Osteoblast (primary cell): ENCODE results near the gene HM13. TPM values are rescaled to one million over a fixed set of nuclear protein-coding genes. Genes with fewer than 3 reads are reported as not detected.

Source experiments
- DNase-seq: peaks from one replicate; pipeline ENCODE4 v3.0.0; 2011; ENCODE audit warnings: low spot score, mixed read lengths; ENCODE audit not compliant: insufficient read length; ENCODE audit errors: missing footprints
- H2AFZ ChIP-seq: 2 replicates; pipeline ENCODE4 v1.6.0; 2011; ENCODE audit warnings: mild to moderate bottlenecking, low read length
- H3K27ac ChIP-seq: 2 replicates; pipeline ENCODE4 v1.5.1; 2011; ENCODE audit warnings: mild to moderate bottlenecking, low read depth, low read length, moderate library complexity
- H3K27me3 ChIP-seq: 2 replicates; pipeline ENCODE4 v1.6.0; 2012; ENCODE audit warnings: mild to moderate bottlenecking, control low read depth, inconsistent platforms, low read length, moderate library complexity; ENCODE audit not compliant: insufficient read depth
- H3K36me3 ChIP-seq: 2 replicates; pipeline ENCODE4 v1.5.1; 2011; ENCODE audit warnings: mild to moderate bottlenecking, low read length, control low read depth, moderate library complexity; ENCODE audit not compliant: insufficient read depth
- H3K4me1 ChIP-seq: 2 replicates; pipeline ENCODE4 v1.5.1; 2011; ENCODE audit warnings: mild to moderate bottlenecking, low read length, control low read depth, moderate library complexity; ENCODE audit not compliant: insufficient read depth
- H3K4me2 ChIP-seq: 2 replicates; pipeline ENCODE4 v1.6.0; 2011; ENCODE audit warnings: mild to moderate bottlenecking, low read length; ENCODE audit not compliant: insufficient read depth
- H3K4me3 ChIP-seq: fragments of 200-600 bp; sonication (generic); 3 replicates; pipeline ENCODE4 v1.5.1; 2012; ENCODE audit warnings: mild to moderate bottlenecking, low read length, inconsistent platforms; ENCODE audit not compliant: insufficient read depth
- H3K79me2 ChIP-seq: 2 replicates; pipeline ENCODE4 v1.6.0; 2012; ENCODE audit warnings: mild to moderate bottlenecking, low read length, control low read depth, inconsistent platforms; ENCODE audit not compliant: insufficient read depth
- H3K9me3 ChIP-seq: 2 replicates; pipeline ENCODE4 v1.5.1; 2011; ENCODE audit warnings: low read depth, low read length, control low read depth
- H4K20me1 ChIP-seq: 2 replicates; pipeline ENCODE4 v1.6.0; 2012; ENCODE audit warnings: mild to moderate bottlenecking, low read length, control low read depth; ENCODE audit not compliant: insufficient read depth
- total RNA-seq: library from RNA; depleted of rRNA; stranded (reverse); fragments of >200 nt; gene quantifications from 2 replicates; pipeline ENCODE4 v1.2.3, GENCODE V29; 2012
- TF ChIP-seq, protein P1 (sequence below): IDR thresholded peaks from 2 replicates; pipeline ENCODE4 v1.5.1; 2011; ENCODE audit warnings: mild to moderate bottlenecking, low read depth, low read length, moderate library complexity; ENCODE audit errors: extremely low read depth

The HM13 gene
- total RNA-seq, 1 donor, result 85.8 TPM

DNA sequence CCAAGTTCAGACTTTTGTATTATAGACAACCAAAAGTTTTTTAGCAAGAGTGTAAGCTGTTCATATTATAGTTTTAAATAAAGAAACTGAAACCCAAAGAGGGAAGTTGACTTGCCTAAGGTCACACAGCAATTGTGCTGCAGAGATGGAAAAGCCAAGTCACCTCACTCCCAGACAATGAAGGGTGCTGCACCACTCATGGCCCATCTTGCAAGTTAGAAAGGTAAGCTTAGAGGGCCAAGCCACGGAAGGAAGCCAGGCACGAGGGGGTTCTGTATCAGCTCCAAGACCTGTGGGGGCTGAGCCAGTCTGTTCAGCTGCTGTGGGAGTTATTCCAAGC is 40.2 kb upstream of the HM13 start:
- Histone ChIP-seq H3K4me3 (no peak overlapping the region), H3K4me2 (no peak overlapping the region), H4K20me1 (no peaks in the 10 kb centered on the region)

DNA sequence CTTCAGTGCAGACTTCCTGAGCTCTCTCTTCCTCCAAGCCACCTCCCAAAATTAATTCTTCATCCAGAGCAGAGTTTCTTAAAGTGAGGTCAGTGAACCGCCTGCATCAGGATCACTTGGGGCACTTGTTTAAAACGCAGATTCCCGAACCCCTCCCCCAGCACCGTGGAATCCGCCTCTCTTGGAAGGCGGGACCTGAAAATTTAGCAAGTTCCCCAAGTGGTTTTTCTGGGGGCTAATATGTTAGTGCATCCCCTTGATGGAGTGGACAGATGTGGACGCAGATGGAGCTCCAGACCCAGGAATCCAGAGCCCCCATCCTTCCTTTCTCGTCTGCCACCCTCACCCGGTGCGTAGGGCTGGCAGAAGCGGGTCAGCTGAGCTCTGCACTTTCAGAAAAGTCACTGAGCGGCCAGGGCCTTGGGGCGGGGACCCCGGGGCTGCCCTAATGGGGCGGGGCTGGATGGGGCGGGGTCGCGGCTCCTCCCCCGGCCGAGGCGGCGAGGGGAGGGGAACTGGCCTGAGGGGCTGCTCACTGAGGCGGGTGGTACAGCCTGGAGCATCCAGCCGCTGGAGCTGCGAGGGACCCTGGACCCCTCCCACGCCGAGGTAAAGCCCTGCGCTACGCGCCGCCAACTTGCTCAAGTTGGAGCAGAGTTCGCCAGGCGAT is 39.3 kb upstream of the HM13 start, which contains the start of the genes DEFB124 and REM1:
TSS of gene DEFB124 (minus strand) at position 370 of the 670 bp plus-strand sequence. CDS start 2,114 bp downstream, outside the sequence.
TSS of gene REM1 (plus strand) at position 531 of the 670 bp plus-strand sequence. CDS start 1,158 bp downstream, outside the sequence.
- TF ChIP-seq, protein P1, sequence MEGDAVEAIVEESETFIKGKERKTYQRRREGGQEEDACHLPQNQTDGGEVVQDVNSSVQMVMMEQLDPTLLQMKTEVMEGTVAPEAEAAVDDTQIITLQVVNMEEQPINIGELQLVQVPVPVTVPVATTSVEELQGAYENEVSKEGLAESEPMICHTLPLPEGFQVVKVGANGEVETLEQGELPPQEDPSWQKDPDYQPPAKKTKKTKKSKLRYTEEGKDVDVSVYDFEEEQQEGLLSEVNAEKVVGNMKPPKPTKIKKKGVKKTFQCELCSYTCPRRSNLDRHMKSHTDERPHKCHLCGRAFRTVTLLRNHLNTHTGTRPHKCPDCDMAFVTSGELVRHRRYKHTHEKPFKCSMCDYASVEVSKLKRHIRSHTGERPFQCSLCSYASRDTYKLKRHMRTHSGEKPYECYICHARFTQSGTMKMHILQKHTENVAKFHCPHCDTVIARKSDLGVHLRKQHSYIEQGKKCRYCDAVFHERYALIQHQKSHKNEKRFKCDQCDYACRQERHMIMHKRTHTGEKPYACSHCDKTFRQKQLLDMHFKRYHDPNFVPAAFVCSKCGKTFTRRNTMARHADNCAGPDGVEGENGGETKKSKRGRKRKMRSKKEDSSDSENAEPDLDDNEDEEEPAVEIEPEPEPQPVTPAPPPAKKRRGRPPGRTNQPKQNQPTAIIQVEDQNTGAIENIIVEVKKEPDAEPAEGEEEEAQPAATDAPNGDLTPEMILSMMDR, result no peak
- peaks cover 21% of the 10 kb centered on the region for H3K27me3 ChIP-seq
- DNase-seq, result peak; percentile 75
- peak within 1 kb of the TSS; percentile 25 for H3K4me3 ChIP-seq
- H3K4me1 ChIP-seq, result no peaks in the 10 kb centered on the region
- no peak within 1 kb of the TSS for H2AFZ ChIP-seq
- no peaks in the 10 kb centered on the region for H3K79me2 ChIP-seq
- H3K4me2 ChIP-seq, result peak within 1 kb of the TSS; percentile 32
- H3K27ac ChIP-seq, result no peak within 1 kb of the TSS
- H4K20me1 ChIP-seq, result no peaks in the 10 kb centered on the region
- H3K36me3 ChIP-seq, result no peaks in the 10 kb centered on the region
- no peaks in the 10 kb centered on the region for H3K9me3 ChIP-seq

More for the DNA sequence above, 40.2 kb upstream of the HM13 start:
- no peak overlapping the region for H3K27ac ChIP-seq
- H3K9me3 ChIP-seq, result no peaks in the 10 kb centered on the region
- no peaks in the 10 kb centered on the region for H3K79me2 ChIP-seq
- H3K27me3 ChIP-seq, result peaks cover 21% of the 10 kb centered on the region
- DNase-seq, result no peak
- TF ChIP-seq, protein P1, result no peak
- no peaks in the 10 kb centered on the region for H3K36me3 ChIP-seq
- no peaks in the 10 kb centered on the region for H3K4me1 ChIP-seq
- no peak overlapping the region for H2AFZ ChIP-seq

DNA sequence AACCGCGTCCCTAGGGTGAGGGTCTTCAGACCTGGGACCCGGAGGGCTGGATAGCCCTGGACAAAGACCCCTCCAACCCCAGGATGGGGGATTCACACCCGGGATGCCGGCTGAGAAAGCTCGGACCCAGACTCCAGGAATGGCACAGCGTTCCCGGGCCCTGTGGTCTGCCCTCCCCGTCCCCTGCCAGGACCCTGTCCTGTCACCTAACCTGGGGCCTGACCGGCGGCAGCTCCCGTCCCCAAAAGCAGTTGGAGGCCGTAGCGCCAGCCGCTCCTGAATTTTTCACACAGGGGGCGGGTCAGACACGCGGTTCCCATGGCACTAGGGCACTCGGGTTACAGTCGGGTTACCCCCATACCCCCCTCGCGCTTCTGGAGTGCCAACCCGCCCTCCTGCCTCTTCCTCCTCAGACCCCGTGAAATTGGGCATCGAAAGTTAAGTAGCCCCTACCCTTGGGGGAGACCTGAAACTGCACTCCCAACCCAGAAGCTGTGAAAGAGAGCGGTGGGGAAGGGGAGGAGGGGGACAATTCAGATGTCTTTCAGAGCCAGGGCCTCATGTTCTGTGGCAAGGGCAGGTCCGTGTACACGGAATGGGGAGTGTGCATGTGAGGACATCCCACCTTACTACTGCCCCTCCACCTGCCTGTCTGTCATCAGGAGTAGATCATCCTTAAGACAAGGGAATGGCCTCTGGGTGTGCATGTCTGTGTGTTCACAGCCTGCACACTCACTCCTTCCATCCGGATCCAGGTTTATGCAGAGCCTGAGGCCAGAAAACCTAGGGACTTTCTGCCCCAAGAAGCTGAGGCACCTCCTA is 38.6 kb upstream of the HM13 start:
- H3K27ac ChIP-seq, result no peak overlapping the region
- peaks cover 21% of the 10 kb centered on the region for H3K27me3 ChIP-seq
- H3K4me2 ChIP-seq, result peak overlapping the region; percentile 32
- no peaks in the 10 kb centered on the region for H3K9me3 ChIP-seq
- H3K79me2 ChIP-seq, result no peaks in the 10 kb centered on the region
- no peaks in the 10 kb centered on the region for H3K4me1 ChIP-seq
- peak overlapping the region; percentile 25 for H3K4me3 ChIP-seq
- TF ChIP-seq, protein P1, result no peak
- H3K36me3 ChIP-seq, result no peaks in the 10 kb centered on the region
- H4K20me1 ChIP-seq, result no peaks in the 10 kb centered on the region
- H2AFZ ChIP-seq, result no peak overlapping the region
- DNase-seq, result peak; percentile 90

DNA sequence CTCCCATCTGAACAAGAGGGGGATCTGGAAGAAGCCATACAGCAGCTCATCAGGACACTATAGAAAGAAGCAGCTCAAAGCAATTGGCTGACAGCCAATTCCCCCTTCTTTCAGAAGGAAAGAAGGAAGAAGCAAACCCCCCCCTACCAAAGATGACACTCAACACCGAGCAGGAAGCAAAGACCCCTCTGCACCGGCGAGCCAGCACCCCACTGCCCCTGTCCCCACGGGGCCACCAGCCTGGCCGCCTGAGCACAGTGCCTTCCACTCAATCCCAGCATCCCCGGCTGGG is 38.0 kb upstream of the HM13 start:
- TF ChIP-seq, protein P1, result no peak
- no peak overlapping the region for H3K4me2 ChIP-seq
- no peak overlapping the region for H3K4me3 ChIP-seq
- DNase-seq, result no peak
- H4K20me1 ChIP-seq, result no peaks in the 10 kb centered on the region
- no peak overlapping the region for H2AFZ ChIP-seq
- no peaks in the 10 kb centered on the region for H3K4me1 ChIP-seq
- no peaks in the 10 kb centered on the region for H3K9me3 ChIP-seq
- H3K27ac ChIP-seq, result no peak overlapping the region
- no peaks in the 10 kb centered on the region for H3K79me2 ChIP-seq
- H3K36me3 ChIP-seq, result no peaks in the 10 kb centered on the region
- H3K27me3 ChIP-seq, result peaks cover 21% of the 10 kb centered on the region
